NCI-H526 (cell line): Measurements from ENCODE around the gene LHX2.
"Not testable (repeated sequence)": the region's sequence is repeated elsewhere in the genome, so short reads cannot be mapped to it uniquely, and the experiment has no call there.

Source experiments
- DNase-seq, 2 experiments: peaks; one replicate each; lab custom pipeline; 2025; lab: John Stamatoyannopoulos, UW

LHX2 gene

GRCh38 chr9:124011460-124012301, at the start of gene LHX2:
TSS of gene LHX2 (plus strand) at chr9:124011768. CDS start at chr9:124012349, 581 bp downstream.
- DNase-seq = peak; percentile 81 to 94

GRCh38 chr9:123964761-123965160, 46.8 kb upstream of the LHX2 start:
- no peak for DNase-seq

- DNase-seq = peak in 1 of 2 experiments; percentile 6
Observed at GRCh38 chr9:123965801-123966686, 45.5 kb upstream of the LHX2 start.

- no peak for DNase-seq
Observed at GRCh38 chr9:123967323-123967722, 44.2 kb upstream of the LHX2 start.

GRCh38 chr9:123972618-123973017, 39.0 kb upstream of the LHX2 start:
- no peak for DNase-seq

GRCh38 chr9:123973590-123974223, 37.9 kb upstream of the LHX2 start:
- no peak for DNase-seq

- DNase-seq = no peak
Observed at GRCh38 chr9:123974471-123974870, 37.1 kb upstream of the LHX2 start.

- DNase-seq = no peak
Observed at GRCh38 chr9:123975871-123976270, 35.7 kb upstream of the LHX2 start.

- not testable (repeated sequence) for DNase-seq
Observed at GRCh38 chr9:123976579-123976978, 35.0 kb upstream of the LHX2 start.

- DNase-seq = no peak
Observed at GRCh38 chr9:123978981-123979380, 32.6 kb upstream of the LHX2 start.

- DNase-seq = no peak
Observed at GRCh38 chr9:123982535-123982934, 29.0 kb upstream of the LHX2 start.

GRCh38 chr9:123983047-123983446, 28.5 kb upstream of the LHX2 start:
- no peak for DNase-seq

GRCh38 chr9:123984802-123985201, 26.8 kb upstream of the LHX2 start:
- DNase-seq = no peak

- no peak for DNase-seq
Observed at GRCh38 chr9:123985869-123986268, 25.7 kb upstream of the LHX2 start.

GRCh38 chr9:123990427-123990826, 21.1 kb upstream of the LHX2 start:
- DNase-seq = peak in 1 of 2 experiments; percentile 28

- DNase-seq = not testable (repeated sequence)
Observed at GRCh38 chr9:123992679-123993078, 18.9 kb upstream of the LHX2 start.

- no peak for DNase-seq
Observed at GRCh38 chr9:123996731-123997421, 14.7 kb upstream of the LHX2 start.

GRCh38 chr9:123997665-123998277, 13.8 kb upstream of the LHX2 start:
- peak in 1 of 2 experiments; percentile 30 for DNase-seq

GRCh38 chr9:123998278-123998925, 13.2 kb upstream of the LHX2 start:
- no peak for DNase-seq

- DNase-seq = peak in 1 of 2 experiments; percentile 29
Observed at GRCh38 chr9:123998970-123999621, 12.5 kb upstream of the LHX2 start.
